Testis (tissue), 3 donors: Measurements from ENCODE around the gene MAPK11. TPM values are rescaled to one million over a fixed set of nuclear protein-coding genes. Genes with fewer than 3 reads are reported as not detected.

Source experiments
- DNase-seq: peaks from one replicate; pipeline ENCODE4 v3.0.0-alpha.2; 2019
- H3K27ac ChIP-seq, 2 donors: fragments of 200-600 bp; sonication (generic); one replicate each; pipeline ENCODE4 v1.5.1; 2019
- H3K27me3 ChIP-seq: fragments of 200-600 bp; sonication (generic); one replicate; pipeline ENCODE4 v1.5.1; 2019
- H3K36me3 ChIP-seq: fragments of 200-600 bp; sonication (generic); one replicate; pipeline ENCODE4 v1.5.1; 2017; ENCODE audit warnings: low read depth; ENCODE audit errors: missing control alignments
- H3K4me1 ChIP-seq: fragments of 200-600 bp; sonication (generic); one replicate; pipeline ENCODE4 v1.5.1; 2019
- H3K4me3 ChIP-seq, 2 donors: fragments of 200-600 bp; sonication (generic); one replicate each; pipeline ENCODE4 v1.5.1; 2017 to 2019
- H3K9me3 ChIP-seq: fragments of 200-600 bp; sonication (generic); one replicate; pipeline ENCODE4 v1.5.1; 2017
- POLR2A ChIP-seq: fragments of 450-650 bp; IDR thresholded peaks from one replicate; pipeline ENCODE4 v1.6.1; 2017; ENCODE audit warnings: antibody characterized with exemption, mild to moderate bottlenecking, moderate library complexity
- WGBS, 2 donors: methylation state at CpG; one replicate each; pipeline ENCODE4 v1.1.5; 2018; 5-methylcytosine and 5-hydroxymethylcytosine counted together
- intact Hi-C: fragments of 100-400 bp; cut with DNase I; formaldehyde crosslinking; loops from one replicate; pipeline ENCODE4 v1.15.1; 2023; ENCODE audit warnings: low total_unique reads
- polyA plus RNA-seq: library from polyadenylated mRNA; stranded (reverse); fragments of 350-450 nt; fragmentation: Illumina TruSeq; extraction: RNeasy Lipid Tissue Mini Kit (QIAGEN cat#74804); gene quantifications from one replicate; pipeline ENCODE4 v1.2.3, GENCODE V29; 2014; ENCODE audit warnings: low read depth, low replicate concordance; ENCODE audit not compliant: insufficient read depth
- total RNA-seq, 2 donors: library from RNA; depleted of rRNA; stranded (reverse); fragments of >200 nt; gene quantifications; one replicate each; pipeline ENCODE4 v1.2.3, GENCODE V29; 2016
- TF ChIP-seq, protein P1 (sequence below), 3 experiments: fragments of 450-650 bp in 2 of 3; fragments of 200-600 bp in 1 of 3; sonication (generic) in 1 of 3; IDR thresholded peaks; one replicate each; pipeline ENCODE4 v1.5.1; 2016 to 2019; ENCODE audit warnings: antibody characterized with exemption in 3 of 3, mild to moderate bottlenecking in 2 of 3, moderate library complexity in 1 of 3

The MAPK11 gene
- total and polyA plus RNA-seq, 3 donors from 2014 or later = 6.4 to 10.7 (median 8.3) TPM

- Histone ChIP-seq H3K27ac (no peak overlapping the region), H3K36me3 (no peaks in the 10 kb centered on the region), H3K4me1 (peaks cover 28% of the 10 kb centered on the region), H3K27me3 (no peaks in the 10 kb centered on the region), H3K9me3 (no peaks in the 10 kb centered on the region), H3K4me3 (no peak overlapping the region)
- WGBS, 2 donors = 93 to 97% methylated on average over 10 to 37 of the region's 37 CpGs
- intact Hi-C loops = no loop called here
- no peak for TF ChIP-seq POLR2A
- TF ChIP-seq, protein P1, sequence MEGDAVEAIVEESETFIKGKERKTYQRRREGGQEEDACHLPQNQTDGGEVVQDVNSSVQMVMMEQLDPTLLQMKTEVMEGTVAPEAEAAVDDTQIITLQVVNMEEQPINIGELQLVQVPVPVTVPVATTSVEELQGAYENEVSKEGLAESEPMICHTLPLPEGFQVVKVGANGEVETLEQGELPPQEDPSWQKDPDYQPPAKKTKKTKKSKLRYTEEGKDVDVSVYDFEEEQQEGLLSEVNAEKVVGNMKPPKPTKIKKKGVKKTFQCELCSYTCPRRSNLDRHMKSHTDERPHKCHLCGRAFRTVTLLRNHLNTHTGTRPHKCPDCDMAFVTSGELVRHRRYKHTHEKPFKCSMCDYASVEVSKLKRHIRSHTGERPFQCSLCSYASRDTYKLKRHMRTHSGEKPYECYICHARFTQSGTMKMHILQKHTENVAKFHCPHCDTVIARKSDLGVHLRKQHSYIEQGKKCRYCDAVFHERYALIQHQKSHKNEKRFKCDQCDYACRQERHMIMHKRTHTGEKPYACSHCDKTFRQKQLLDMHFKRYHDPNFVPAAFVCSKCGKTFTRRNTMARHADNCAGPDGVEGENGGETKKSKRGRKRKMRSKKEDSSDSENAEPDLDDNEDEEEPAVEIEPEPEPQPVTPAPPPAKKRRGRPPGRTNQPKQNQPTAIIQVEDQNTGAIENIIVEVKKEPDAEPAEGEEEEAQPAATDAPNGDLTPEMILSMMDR (IDR thresholded peaks at IDR 0.05) = no peak
- no peak for DNase-seq
These were observed 19.9 kb upstream of the MAPK11 start for GRCh38 chr22:50289942-50290630.

DNA sequence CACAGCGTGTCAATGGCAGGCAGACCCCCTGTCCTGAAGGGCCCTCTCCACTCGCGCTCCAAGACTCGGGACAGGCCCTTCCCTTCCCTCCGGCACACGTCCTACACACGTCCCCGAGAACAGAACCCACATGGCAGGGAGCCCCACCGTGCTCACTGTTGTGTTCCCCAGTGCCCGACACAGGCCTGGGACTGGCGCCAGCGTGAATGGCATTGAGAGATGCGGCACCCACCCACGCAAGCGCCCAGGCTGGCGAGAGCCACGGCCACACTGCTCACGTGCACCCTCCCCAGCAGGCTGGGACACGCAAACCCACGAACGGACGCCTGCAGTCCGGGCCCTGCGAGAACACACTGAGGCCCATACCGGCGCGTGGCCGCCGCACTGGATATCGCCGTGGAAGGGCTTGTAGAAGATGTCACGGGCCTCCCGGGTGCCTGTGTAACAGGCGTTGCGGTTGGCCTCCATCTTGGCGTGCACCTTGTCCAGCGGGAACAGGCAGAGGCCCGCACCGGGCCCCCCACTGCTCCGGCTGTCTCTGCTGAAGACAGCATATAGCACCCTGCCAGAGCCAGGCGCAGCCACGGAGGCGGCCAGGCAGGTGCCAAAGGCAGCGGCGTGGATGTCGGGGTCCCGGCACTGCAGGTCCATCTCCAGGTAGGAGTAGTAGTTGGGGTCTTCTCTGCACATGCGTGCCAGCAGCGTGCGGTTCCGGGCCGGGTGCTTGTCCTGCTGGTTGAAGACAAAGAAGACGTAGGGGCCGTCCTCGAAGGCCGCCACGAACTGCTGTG is 19.2 kb upstream of the MAPK11 start:
- Histone ChIP-seq H3K9me3 (no peaks in the 10 kb centered on the region), H3K4me3 (no peak overlapping the region), H3K27ac (no peak overlapping the region), H3K4me1 (peaks cover 20% of the 10 kb centered on the region), H3K27me3 (no peaks in the 10 kb centered on the region), H3K36me3 (no peaks in the 10 kb centered on the region)
- TF ChIP-seq POLR2A = no peak
- TF ChIP-seq, protein P1 (IDR thresholded peaks at IDR 0.05) = no peak
- 94 to 98% methylated on average over 16 to 57 of the region's 57 CpGs for WGBS, 2 donors
- intact Hi-C loops = no loop called here
- DNase-seq = no peak

- intact Hi-C loops = no loop called here
- WGBS, 2 donors = 95% methylated on average over 31 of the region's 31 CpGs; no CpG with 5 or more reads in 1 of the 2 donors
These were observed 17.6 kb upstream of the MAPK11 start for GRCh38 chr22:50287731-50288130.

GRCh38 chr22:50286701-50287318 is 16.6 kb upstream of the MAPK11 start:
- intact Hi-C loops = no loop called here
- Histone ChIP-seq H3K9me3 (no peaks in the 10 kb centered on the region), H3K4me3 (no peak overlapping the region), H3K27me3 (no peaks in the 10 kb centered on the region), H3K27ac (no peak overlapping the region), H3K36me3 (no peaks in the 10 kb centered on the region), H3K4me1 (no peaks in the 10 kb centered on the region)
- WGBS, 2 donors = 91% methylated on average over 40 of the region's 40 CpGs; no CpG with 5 or more reads in 1 of the 2 donors
- no peak for DNase-seq
- no peak for TF ChIP-seq POLR2A
- TF ChIP-seq, protein P1 (IDR thresholded peaks at IDR 0.05) = no peak

More at GRCh38 chr22:50287731-50288130, 17.6 kb upstream of the MAPK11 start:
- Histone ChIP-seq H3K9me3 (no peaks in the 10 kb centered on the region), H3K27me3 (no peaks in the 10 kb centered on the region), H3K27ac (no peak overlapping the region), H3K4me1 (peaks cover 4% of the 10 kb centered on the region), H3K4me3 (no peak overlapping the region), H3K36me3 (no peaks in the 10 kb centered on the region)
- no peak for DNase-seq
- no peak for TF ChIP-seq POLR2A
- TF ChIP-seq, protein P1 (IDR thresholded peaks at IDR 0.05) = no peak
